ENCODE measurements around the gene STK11IP. TPM values are rescaled to one million over a fixed set of nuclear protein-coding genes. Genes with fewer than 3 reads are reported as not detected.

The STK11IP gene
- total and polyA plus RNA-seq, 2 of the 13 experiments (the other 11 are each of a cell fraction or from before 2014, with no cell fraction given): 12.8 to 24.0 TPM

DNA sequence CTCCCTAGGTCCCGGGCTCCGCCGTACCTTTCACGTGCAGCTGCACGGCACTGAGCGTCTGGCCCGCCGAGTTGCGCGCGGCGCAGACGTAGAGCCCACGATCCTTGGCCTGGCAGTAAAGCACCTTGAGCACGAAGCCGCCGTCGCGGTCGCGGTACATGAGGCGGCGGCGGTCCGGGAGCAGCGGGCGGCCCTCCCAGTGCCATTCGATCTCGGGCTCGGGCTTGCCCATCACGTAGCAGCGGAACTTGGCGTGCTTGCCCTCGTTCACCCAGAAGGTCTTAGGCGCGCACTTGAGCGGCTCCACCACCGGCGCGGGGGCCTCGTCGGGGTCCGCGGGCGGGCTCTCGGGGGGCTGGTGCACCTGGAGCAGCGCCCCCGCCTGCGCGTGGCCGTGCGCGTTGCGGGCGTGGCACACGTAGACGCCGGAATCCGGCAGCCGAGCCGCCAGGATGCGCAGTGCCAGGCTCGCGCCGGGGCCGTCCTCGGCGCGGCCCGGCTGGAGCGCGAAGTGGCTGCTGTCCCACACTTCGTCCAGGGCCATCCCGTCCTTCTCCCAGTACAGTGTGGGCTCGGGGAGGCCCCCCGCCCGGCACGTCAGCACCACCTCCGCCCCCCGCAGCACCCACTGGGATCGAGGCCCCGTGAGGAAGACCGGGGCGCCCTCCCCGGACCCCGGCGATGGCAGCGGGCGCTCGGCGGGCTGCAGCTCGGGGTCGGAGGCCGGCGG lies 27.3 kb upstream of the STK11IP start (continued):
- TF ChIP-seq, protein P1, sequence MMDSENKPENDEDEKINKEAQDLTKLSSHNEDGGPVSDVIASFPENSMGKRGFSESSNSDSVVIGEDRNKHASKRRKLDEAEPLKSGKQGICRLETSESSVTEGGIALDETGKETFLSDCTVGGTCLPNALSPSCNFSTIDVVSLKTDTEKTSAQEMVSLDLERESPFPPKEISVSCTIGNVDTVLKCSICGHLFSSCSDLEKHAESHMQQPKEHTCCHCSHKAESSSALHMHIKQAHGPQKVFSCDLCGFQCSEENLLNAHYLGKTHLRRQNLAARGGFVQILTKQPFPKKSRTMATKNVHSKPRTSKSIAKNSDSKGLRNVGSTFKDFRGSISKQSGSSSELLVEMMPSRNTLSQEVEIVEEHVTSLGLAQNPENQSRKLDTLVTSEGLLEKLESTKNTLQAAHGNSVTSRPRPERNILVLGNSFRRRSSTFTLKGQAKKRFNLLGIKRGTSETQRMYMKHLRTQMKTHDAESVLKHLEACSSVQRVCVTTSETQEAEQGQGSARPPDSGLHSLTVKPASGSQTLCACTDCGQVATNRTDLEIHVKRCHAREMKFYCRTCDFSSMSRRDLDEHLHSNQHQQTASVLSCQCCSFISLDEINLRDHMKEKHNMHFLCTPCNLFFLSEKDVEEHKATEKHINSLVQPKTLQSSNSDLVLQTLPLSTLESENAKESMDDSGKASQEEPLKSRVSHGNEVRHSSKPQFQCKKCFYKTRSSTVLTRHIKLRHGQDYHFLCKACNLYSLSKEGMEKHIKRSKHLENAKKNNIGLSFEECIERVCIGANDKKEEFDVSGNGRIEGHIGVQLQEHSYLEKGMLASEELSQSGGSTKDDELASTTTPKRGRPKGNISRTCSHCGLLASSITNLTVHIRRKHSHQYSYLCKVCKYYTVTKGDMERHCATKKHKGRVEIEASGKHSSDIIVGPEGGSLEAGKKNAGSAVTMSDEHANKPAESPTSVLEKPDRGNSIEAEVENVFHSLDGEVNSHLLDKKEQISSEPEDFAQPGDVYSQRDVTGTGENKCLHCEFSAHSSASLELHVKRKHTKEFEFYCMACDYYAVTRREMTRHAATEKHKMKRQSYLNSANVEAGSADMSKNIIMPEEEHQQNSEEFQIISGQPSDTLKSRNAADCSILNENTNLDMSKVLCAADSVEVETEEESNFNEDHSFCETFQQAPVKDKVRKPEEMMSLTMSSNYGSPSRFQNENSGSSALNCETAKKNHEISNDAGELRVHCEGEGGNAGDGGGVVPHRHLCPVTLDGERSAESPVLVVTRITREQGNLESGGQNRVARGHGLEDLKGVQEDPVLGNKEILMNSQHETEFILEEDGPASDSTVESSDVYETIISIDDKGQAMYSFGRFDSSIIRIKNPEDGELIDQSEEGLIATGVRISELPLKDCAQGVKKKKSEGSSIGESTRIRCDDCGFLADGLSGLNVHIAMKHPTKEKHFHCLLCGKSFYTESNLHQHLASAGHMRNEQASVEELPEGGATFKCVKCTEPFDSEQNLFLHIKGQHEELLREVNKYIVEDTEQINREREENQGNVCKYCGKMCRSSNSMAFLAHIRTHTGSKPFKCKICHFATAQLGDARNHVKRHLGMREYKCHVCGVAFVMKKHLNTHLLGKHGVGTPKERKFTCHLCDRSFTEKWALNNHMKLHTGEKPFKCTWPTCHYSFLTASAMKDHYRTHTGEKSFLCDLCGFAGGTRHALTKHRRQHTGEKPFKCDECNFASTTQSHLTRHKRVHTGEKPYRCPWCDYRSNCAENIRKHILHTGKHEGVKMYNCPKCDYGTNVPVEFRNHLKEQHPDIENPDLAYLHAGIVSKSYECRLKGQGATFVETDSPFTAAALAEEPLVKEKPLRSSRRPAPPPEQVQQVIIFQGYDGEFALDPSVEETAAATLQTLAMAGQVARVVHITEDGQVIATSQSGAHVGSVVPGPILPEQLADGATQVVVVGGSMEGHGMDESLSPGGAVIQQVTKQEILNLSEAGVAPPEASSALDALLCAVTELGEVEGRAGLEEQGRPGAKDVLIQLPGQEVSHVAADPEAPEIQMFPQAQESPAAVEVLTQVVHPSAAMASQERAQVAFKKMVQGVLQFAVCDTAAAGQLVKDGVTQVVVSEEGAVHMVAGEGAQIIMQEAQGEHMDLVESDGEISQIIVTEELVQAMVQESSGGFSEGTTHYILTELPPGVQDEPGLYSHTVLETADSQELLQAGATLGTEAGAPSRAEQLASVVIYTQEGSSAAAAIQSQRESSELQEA (CRISPR knock-in tag; IDR thresholded peaks at IDR 0.05; ENCODE audit: not compliant biosample characterization): peak; percentile 33
- TF ChIP-seq RNF2 (conservative IDR thresholded peaks at IDR 0.05; ENCODE audit: low read depth) (0 out of 2 replicates have a peak, but pooled peaks have one; percentile 10), NPAS2 (CRISPR knock-in tag; IDR thresholded peaks at IDR 0.05; ENCODE audit: borderline replicate concordance) (no peak), ZNF652 (CRISPR knock-in tag; IDR thresholded peaks at IDR 0.05; ENCODE audit: borderline replicate concordance, low read depth) (no peak), MTA1 (CRISPR knock-in tag; IDR thresholded peaks at IDR 0.05; ENCODE audit: borderline replicate concordance) (peak; percentile 36; the same call in 1 of the 2 replicates), ZNF672 (CRISPR knock-in tag; IDR thresholded peaks at IDR 0.05) (no peak), KDM1A (CRISPR knock-in tag; IDR thresholded peaks at IDR 0.05) (no peak), GABPA (IDR thresholded peaks at IDR 0.05; ENCODE audit: low read depth, low read length) (no peak), GABPA (CRISPR knock-in tag; IDR thresholded peaks at IDR 0.05; ENCODE audit: low read depth) (no peak), ZNF883 (CRISPR knock-in tag; IDR thresholded peaks at IDR 0.05; ENCODE audit: not compliant biosample characterization) (peak; percentile 35), ZNF235 (CRISPR knock-in tag; IDR thresholded peaks at IDR 0.05; ENCODE audit: borderline replicate concordance) (no peak), SUZ12 (IDR thresholded peaks at IDR 0.05; ENCODE audit: low read depth, low read length) (no peak), AGO1 (IDR thresholded peaks at IDR 0.05; ENCODE audit: low read depth, low read length, poor library complexity, severe bottlenecking) (peak; percentile 27), ZNF224 (CRISPR knock-in tag; IDR thresholded peaks at IDR 0.05) (no peak)
- TF ChIP-seq, protein P2, sequence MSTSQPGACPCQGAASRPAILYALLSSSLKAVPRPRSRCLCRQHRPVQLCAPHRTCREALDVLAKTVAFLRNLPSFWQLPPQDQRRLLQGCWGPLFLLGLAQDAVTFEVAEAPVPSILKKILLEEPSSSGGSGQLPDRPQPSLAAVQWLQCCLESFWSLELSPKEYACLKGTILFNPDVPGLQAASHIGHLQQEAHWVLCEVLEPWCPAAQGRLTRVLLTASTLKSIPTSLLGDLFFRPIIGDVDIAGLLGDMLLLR (CRISPR knock-in tag; IDR thresholded peaks at IDR 0.05): no peak
- TF ChIP-seq, protein P3, sequence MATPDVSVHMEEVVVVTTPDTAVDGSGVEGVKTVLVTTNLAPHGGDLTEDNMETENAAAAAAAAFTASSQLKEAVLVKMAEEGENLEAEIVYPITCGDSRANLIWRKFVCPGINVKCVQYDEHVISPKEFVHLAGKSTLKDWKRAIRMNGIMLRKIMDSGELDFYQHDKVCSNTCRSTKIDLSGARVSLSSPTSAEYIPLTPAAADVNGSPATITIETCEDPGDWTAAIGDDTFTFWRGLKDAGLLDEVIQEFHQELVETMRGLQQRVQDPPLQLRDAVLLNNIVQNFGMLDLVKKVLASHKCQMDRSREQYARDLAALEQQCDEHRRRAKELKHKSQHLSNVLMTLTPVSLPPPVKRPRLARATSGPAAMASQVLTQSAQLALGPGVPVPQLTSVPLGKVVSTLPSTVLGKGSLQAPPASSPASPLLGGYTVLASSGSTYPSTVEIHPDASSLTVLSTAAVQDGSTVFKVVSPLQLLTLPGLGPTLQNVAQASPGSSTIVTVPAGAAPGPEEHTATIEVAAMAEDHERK (CRISPR knock-in tag; IDR thresholded peaks at IDR 0.05; ENCODE audit: low read depth): 0 out of 2 replicates have a peak, but pooled peaks have one; percentile 26
- TF ChIP-seq, protein P4, sequence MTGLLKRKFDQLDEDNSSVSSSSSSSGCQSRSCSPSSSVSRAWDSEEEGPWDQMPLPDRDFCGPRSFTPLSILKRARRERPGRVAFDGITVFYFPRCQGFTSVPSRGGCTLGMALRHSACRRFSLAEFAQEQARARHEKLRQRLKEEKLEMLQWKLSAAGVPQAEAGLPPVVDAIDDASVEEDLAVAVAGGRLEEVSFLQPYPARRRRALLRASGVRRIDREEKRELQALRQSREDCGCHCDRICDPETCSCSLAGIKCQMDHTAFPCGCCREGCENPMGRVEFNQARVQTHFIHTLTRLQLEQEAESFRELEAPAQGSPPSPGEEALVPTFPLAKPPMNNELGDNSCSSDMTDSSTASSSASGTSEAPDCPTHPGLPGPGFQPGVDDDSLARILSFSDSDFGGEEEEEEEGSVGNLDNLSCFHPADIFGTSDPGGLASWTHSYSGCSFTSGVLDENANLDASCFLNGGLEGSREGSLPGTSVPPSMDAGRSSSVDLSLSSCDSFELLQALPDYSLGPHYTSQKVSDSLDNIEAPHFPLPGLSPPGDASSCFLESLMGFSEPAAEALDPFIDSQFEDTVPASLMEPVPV (CRISPR knock-in tag; IDR thresholded peaks at IDR 0.05): peak; percentile 51; the same call in 1 of the 2 replicates

All from HepG2 (cell line).